Fibroblast of skin of scalp (primary cell): ENCODE data around the gene NMNAT2.
"Not testable (repeated sequence)": the region's sequence is repeated elsewhere in the genome, so short reads cannot be mapped to it uniquely, and the experiment has no call there.

Experiments
- DNase-seq: peaks from one replicate; pipeline ENCODE4 v3.0.0-alpha.2; 2013

Gene NMNAT2

GRCh38 chr1:183416850-183417771 is 1.1 kb downstream of the NMNAT2 start:
- DNase-seq, result peak; percentile 60

- no peak for DNase-seq
Observed at GRCh38 chr1:183414365-183414764, 3.8 kb downstream of the NMNAT2 start.

- DNase-seq, result no peak
Observed at GRCh38 chr1:183411091-183411490, 7.1 kb downstream of the NMNAT2 start.

GRCh38 chr1:183407961-183408360 is 10.2 kb downstream of the NMNAT2 start:
- no peak for DNase-seq

GRCh38 chr1:183407474-183407873 is 10.7 kb downstream of the NMNAT2 start:
- no peak for DNase-seq

GRCh38 chr1:183404476-183404875 is 13.7 kb downstream of the NMNAT2 start:
- DNase-seq, result no peak

- DNase-seq, result no peak
Observed at GRCh38 chr1:183403498-183403897, 14.7 kb downstream of the NMNAT2 start.

GRCh38 chr1:183401565-183401964 is 16.6 kb downstream of the NMNAT2 start:
- not testable (repeated sequence) for DNase-seq

GRCh38 chr1:183394435-183394834 is 23.7 kb downstream of the NMNAT2 start:
- DNase-seq, result no peak

- no peak for DNase-seq
Observed at GRCh38 chr1:183391863-183392262, 26.3 kb downstream of the NMNAT2 start.

- DNase-seq, result no peak
Observed at GRCh38 chr1:183390561-183390960, 27.6 kb downstream of the NMNAT2 start.

- no peak for DNase-seq
Observed at GRCh38 chr1:183388735-183389134, 29.4 kb downstream of the NMNAT2 start.

- DNase-seq, result no peak
Observed at GRCh38 chr1:183385340-183386144, 32.6 kb downstream of the NMNAT2 start.

- DNase-seq, result peak; percentile 8
Observed at GRCh38 chr1:183379951-183380350, 38.2 kb downstream of the NMNAT2 start.

GRCh38 chr1:183375381-183375780 is 42.8 kb downstream of the NMNAT2 start:
- no peak for DNase-seq

- no peak for DNase-seq
Observed at GRCh38 chr1:183374825-183375224, 43.4 kb downstream of the NMNAT2 start.

GRCh38 chr1:183372586-183373230 is 45.5 kb downstream of the NMNAT2 start:
- DNase-seq, result no peak

GRCh38 chr1:183370399-183371058 is 47.7 kb downstream of the NMNAT2 start:
- no peak for DNase-seq

- DNase-seq, result no peak
Observed at GRCh38 chr1:183368213-183369108, 49.7 kb downstream of the NMNAT2 start.

GRCh38 chr1:183366116-183366515 is 52.1 kb downstream of the NMNAT2 start:
- DNase-seq, result no peak

GRCh38 chr1:183365676-183366075 is 52.5 kb downstream of the NMNAT2 start:
- no peak for DNase-seq
